Measurements from ENCODE around the gene SOCS2.

- TF ChIP-seq MYC (IDR thresholded peaks at IDR 0.05; ENCODE audit: insufficient read depth, insufficient read length, insufficient replicate concordance, low read length, severe bottlenecking) (no peak), BMI1 (IDR thresholded peaks at IDR 0.05; ENCODE audit: borderline replicate concordance) (no peak), NFYB (IDR thresholded peaks at IDR 0.05; ENCODE audit: insufficient read depth, low read depth, low read length) (no peak), BRCA1 (IDR thresholded peaks at IDR 0.05; ENCODE audit: low read depth, low read length) (no peak), BACH1 (IDR thresholded peaks at IDR 0.05; ENCODE audit: borderline replicate concordance) (no peak)
Measured at GRCh38 chr12:93587611-93588010, 15.1 kb downstream of the SOCS2 start.

All from GM12878 (cell line).